ENCODE results near the gene KDM4C.

The KDM4C gene

DNA sequence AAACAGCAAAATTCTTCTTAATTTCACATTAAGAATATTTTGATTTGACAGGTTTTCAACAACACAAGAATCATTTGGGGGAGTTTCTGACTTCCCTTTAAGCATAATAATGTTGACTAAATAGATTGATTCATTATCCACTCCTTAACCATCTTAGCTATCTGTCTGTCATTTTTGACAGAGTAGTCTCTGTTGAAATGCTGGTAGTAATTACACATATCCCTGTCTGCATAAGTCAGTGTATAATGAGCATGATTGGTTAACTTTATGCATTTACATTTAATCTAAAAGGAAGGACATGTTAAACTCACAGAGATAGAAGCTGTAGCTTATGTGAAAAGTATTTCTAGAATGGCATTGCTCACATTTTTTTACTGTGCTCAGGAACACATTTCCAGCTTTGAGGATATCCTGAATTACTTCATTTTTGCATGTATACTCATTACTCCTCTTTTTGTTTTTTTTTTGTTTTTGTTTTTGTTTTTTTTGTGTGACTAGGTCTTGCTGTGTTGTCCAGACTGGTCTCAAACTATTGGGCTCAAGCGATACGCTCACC, 385.9 kb downstream of the KDM4C start:
- DNase-seq (ENCODE audit: low spot score): no peak

- DNase-seq (ENCODE audit: low spot score): no peak
These were observed 386.7 kb downstream of the KDM4C start for GRCh38 chr9:7144265-7145046.

- peak; percentile 62 for DNase-seq (ENCODE audit: low spot score)
These were observed 387.7 kb downstream of the KDM4C start for GRCh38 chr9:7145361-7146069.

- no peak for DNase-seq (ENCODE audit: low spot score)
These were observed 388.8 kb downstream of the KDM4C start for GRCh38 chr9:7146582-7146981.

DNA sequence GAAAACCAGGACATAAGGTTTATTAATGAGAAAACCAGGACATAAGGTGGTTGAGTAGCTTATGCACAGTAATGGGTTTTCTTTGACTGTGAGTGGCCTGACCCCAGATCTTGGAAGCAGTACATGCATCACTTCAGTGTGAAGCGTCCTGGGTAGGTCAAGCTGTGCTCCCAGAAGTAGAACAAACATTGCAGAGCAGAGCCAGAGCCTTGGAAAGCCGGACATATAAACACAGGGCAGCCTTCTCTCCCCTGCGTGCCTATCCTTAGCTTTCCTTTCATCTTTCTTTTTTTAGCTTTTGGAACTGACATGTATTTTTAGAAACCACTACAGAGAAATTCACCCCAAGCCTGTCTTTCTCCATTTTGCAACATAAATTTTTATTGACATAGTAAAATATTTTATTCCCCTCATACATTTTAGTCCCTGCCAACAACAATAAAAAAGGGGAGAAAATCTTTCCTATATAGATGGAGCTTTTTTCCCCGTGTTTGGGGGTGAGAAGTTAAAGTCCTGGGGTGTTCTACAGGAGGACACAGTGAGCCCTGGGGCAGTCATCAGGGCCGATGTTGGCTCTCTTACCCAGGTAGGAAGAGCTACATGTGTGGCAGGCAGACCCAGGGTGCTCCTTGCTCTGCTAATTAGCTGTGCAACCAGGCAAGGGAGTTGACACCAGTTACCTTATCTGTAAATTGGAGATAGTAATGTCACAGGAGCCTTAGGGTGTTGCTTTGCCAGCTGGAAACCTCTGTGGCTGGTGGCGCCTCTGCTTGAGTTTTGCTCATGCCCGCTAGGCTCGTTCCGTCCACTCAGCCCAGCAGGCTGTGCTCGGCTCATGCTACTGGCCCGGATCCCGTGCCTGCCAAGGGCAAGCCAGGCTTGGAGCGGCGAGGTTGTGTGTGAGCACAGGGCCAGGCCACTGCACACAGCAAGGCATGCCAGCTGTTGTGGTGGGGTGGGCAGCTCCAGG, 389.6 kb downstream of the KDM4C start:
- DNase-seq (ENCODE audit: low spot score): peak; percentile 86

DNA sequence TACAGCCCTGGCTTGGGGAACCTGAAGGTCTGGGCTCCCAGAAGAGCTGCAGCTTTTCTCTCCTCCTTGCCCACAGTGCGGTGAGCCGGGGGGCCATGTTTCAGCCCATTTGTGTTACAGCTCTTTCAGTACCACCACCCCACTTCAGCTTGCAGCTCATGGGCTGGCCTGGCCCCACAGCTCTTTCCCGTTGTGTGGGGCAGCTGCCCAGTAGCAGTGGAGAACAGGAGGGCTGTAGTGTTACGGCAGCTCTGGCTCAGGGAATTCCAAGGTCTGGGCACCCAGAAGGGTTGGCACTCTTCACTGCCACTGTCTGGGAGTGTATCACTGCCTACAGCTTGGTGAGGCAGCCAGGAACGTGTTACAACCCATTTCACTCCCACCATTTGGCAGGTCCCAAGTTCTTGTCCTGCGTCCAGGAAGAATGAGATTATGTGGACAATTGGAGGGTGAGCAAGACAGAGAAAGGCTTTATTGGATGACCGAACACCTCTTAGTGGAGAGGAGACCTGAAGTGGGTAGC, 390.5 kb downstream of the KDM4C start:
- peak; percentile 61 for DNase-seq (ENCODE audit: low spot score)

GRCh38 chr9:7149258-7149657, 391.5 kb downstream of the KDM4C start:
- no peak for DNase-seq (ENCODE audit: low spot score)

DNA sequence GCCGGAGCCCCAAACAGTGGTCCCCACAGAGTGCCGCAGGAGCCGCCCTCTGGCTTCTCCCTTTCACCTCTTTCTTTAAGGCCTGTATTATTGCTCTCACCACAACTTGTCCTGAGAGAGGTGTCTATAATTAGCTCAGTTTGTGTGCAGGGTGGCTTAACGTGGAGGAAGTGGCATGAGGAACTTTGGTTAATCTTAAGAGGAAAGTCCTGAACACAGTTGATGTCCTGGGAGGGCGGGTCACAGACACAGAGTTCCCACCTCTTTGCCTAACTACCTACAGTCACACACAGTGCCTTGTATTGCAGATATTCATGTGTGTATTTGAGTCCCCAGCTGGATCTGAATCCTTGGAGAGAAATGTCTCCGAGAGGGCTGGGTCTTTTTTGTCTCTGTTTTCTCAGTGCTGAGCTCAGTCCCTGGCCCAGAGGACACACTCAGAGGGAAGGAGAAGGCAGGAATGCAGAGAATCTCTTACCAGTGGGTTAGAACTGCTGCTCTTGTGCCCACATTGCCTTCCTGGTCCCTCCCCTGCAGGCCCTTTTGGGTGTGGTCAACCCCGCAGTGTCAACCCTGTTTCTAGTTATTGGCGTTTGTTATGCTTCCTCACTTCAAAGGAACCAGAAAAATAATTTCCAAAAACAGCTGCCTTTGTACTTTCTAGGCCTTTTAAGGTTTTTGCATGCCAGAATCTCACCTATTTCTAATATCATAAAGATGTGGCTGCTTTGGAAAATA, 392.5 kb downstream of the KDM4C start:
- no peak for DNase-seq (ENCODE audit: low spot score)

GRCh38 chr9:7153134-7153533, 395.4 kb downstream of the KDM4C start:
- no peak for DNase-seq (ENCODE audit: low spot score)

DNA sequence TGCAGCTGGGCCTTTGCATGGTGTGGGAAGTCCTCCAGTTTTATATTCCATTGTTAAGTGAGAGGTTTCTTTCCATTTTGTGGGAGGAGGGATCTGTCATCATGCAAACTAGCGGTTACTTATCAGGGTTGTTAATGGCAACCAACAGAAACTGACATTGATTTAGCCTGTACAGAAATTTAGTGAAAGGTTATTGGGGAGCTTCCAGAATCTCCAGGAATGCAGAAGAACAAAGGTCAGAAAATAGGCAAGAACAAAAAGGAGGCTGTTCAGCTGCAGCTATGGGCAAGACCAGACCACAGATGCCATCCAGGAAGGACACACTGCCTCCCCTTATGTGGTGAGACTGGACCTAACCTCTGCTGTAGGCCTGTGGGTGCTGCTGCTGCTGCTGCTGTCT, 395.8 kb downstream of the KDM4C start:
- DNase-seq (ENCODE audit: low spot score): no peak

DNA sequence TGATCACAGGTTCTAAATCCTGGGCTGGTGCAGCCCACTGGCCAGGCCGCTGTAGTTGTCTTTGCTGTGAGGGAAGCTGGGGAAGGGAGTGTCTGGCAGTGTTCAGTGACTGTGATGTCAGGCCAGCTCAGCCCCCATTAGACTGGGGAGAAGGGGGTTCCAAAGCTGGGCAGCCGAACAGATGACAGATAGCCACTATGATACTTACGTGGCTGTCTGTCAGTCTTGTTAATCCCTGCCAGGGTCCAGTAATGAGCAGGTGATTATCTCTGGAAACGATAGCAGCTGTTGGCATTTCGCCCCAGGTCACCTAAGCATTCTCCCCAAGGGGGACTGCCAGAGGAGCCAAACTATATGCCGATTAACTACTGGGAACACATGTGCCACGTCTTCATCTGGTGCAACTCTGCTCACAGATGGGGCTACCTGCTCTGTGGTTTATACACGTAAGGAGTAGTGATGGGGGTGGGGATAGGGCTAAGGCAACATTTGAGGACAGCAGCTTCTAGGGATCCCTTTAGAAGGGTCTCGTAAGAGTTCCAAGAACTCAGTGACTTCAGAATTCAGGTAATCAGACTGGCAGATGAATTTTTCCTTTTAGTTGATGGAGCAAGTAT, 396.3 kb downstream of the KDM4C start:
- DNase-seq (ENCODE audit: low spot score): no peak

GRCh38 chr9:7154650-7155049, 396.9 kb downstream of the KDM4C start:
- DNase-seq (ENCODE audit: low spot score): no peak

GRCh38 chr9:7161469-7161868, 403.7 kb downstream of the KDM4C start:
- DNase-seq (ENCODE audit: low spot score): no peak

GRCh38 chr9:7163932-7164331, 406.2 kb downstream of the KDM4C start:
- DNase-seq (ENCODE audit: low spot score): no peak

DNA sequence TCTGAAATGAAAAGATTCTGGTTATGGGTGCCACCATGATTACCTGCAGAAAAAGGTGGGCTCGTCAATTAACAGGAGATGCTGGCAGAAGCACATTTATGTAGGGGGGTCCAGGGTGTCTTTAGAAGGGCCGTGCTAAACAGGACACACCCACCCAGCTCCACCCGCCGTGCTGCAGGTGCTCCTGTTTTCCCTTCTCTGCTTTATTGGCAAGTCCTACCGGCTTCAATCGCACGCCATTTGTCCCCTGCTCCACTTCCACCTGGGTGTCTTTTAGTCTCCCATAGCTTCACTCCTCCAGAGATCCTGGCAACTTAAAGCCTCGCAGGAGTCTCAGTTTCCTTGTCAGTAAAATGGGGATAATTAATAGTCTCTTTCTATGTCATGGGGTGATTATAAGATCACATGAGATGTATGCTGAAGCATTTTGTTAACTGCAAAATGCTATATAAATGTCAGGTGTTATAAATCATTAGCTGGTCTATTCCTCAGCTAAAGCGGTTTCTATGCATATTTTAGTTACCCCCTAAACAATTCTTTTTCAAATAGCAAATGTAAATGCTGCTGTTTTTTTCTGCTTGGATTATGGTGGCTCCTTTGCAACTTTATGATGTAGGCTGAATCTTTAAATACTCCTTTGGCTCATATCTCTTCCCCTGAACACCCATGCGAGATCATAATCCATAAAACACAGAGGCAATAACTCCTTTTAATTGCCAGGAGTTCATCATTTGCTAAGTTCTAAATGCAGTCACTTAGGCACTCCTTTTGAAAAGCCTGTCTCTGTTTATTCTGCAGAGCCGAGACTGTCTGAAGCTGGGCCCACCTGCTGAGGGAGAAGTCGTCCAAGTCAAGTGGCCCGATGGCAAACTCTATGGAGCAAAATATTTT, 406.9 kb downstream of the KDM4C start:
- DNase-seq (ENCODE audit: low spot score): no peak

- no peak for DNase-seq (ENCODE audit: low spot score)
These were observed 407.7 kb downstream of the KDM4C start for GRCh38 chr9:7165331-7165975.

- DNase-seq (ENCODE audit: low spot score): no peak
These were observed 408.3 kb downstream of the KDM4C start for GRCh38 chr9:7166074-7166473.

GRCh38 chr9:7169717-7170389, 412.1 kb downstream of the KDM4C start:
- DNase-seq (ENCODE audit: low spot score): peak; percentile 74

All from cerebellar cortex (tissue), 1 donor.